ENCODE measurements around the gene AGTPBP1. TPM values are rescaled to one million over a fixed set of nuclear protein-coding genes. Genes with fewer than 3 reads are reported as not detected.

AGTPBP1 gene
- total and polyA plus RNA-seq, 3 donors from 2014 or later: 26.3 to 45.7 (median 26.6) TPM

GRCh38 chr9:85703398-85703797, 38.4 kb downstream of the AGTPBP1 start:
- WGBS, 2 donors: 78 to 89% methylated on average over 1 of the region's 1 CpG
- no peaks in the 10 kb centered on the region for H3K9me3 ChIP-seq
- H3K27me3 ChIP-seq: no peaks in the 10 kb centered on the region
- intact Hi-C loops (cut with DNase I; ENCODE audit: low total_unique reads): no loop called here
- no peak overlapping the region for H3K27ac ChIP-seq
- no peaks in the 10 kb centered on the region for H3K4me1 ChIP-seq
- H3K4me3 ChIP-seq: no peak overlapping the region
- DNase-seq: no peak
- TF ChIP-seq CTCF (IDR thresholded peaks at IDR 0.05) (no peak), POLR2A (IDR thresholded peaks at IDR 0.05) (no peak)
- no peaks in the 10 kb centered on the region for H3K36me3 ChIP-seq (ENCODE audit: low read depth, missing control alignments)

GRCh38 chr9:85702726-85703289, 38.9 kb downstream of the AGTPBP1 start:
- no peak overlapping the region for H3K27ac ChIP-seq
- no peak for DNase-seq
- intact Hi-C loops (cut with DNase I; ENCODE audit: low total_unique reads): no loop called here
- TF ChIP-seq POLR2A (IDR thresholded peaks at IDR 0.05) (no peak), CTCF (IDR thresholded peaks at IDR 0.05) (no peak)
- no peaks in the 10 kb centered on the region for H3K4me1 ChIP-seq
- H3K9me3 ChIP-seq: no peaks in the 10 kb centered on the region
- H3K36me3 ChIP-seq (ENCODE audit: low read depth, missing control alignments): no peaks in the 10 kb centered on the region
- no peak overlapping the region for H3K4me3 ChIP-seq
- H3K27me3 ChIP-seq: no peaks in the 10 kb centered on the region

GRCh38 chr9:85702191-85702590, 39.6 kb downstream of the AGTPBP1 start:
- intact Hi-C loops (cut with DNase I; ENCODE audit: low total_unique reads): no loop called here
- TF ChIP-seq CTCF (IDR thresholded peaks at IDR 0.05) (no peak), POLR2A (IDR thresholded peaks at IDR 0.05) (no peak)
- no peaks in the 10 kb centered on the region for H3K9me3 ChIP-seq
- H3K27ac ChIP-seq: no peak overlapping the region
- H3K4me3 ChIP-seq: no peak overlapping the region
- H3K36me3 ChIP-seq (ENCODE audit: low read depth, missing control alignments): no peaks in the 10 kb centered on the region
- no peaks in the 10 kb centered on the region for H3K27me3 ChIP-seq
- no peaks in the 10 kb centered on the region for H3K4me1 ChIP-seq
- no peak for DNase-seq

- WGBS, 2 donors: 94% methylated on average over 2 of the region's 2 CpGs
- Histone ChIP-seq H3K27me3 (no peaks in the 10 kb centered on the region), H3K4me1 (no peaks in the 10 kb centered on the region), H3K4me3 (no peak overlapping the region), H3K9me3 (no peaks in the 10 kb centered on the region), H3K36me3 (ENCODE audit: low read depth, missing control alignments) (no peaks in the 10 kb centered on the region), H3K27ac (no peak overlapping the region)
- intact Hi-C loops (cut with DNase I; ENCODE audit: low total_unique reads): no loop called here
- DNase-seq: no peak
- TF ChIP-seq POLR2A (IDR thresholded peaks at IDR 0.05) (no peak), CTCF (IDR thresholded peaks at IDR 0.05) (no peak)
Measured at GRCh38 chr9:85700330-85700729, 41.4 kb downstream of the AGTPBP1 start.

- intact Hi-C loops (cut with DNase I; ENCODE audit: low total_unique reads): no loop called here
- Histone ChIP-seq H3K9me3 (no peaks in the 10 kb centered on the region), H3K27me3 (no peaks in the 10 kb centered on the region), H3K4me1 (no peaks in the 10 kb centered on the region), H3K4me3 (no peak overlapping the region), H3K36me3 (ENCODE audit: low read depth, missing control alignments) (no peaks in the 10 kb centered on the region), H3K27ac (no peak overlapping the region)
- TF ChIP-seq CTCF (IDR thresholded peaks at IDR 0.05): no peak
- no peak for TF ChIP-seq POLR2A (IDR thresholded peaks at IDR 0.05)
- 81 to 90% methylated on average over 2 of the region's 2 CpGs for WGBS, 2 donors
- no peak for DNase-seq
Measured at GRCh38 chr9:85688361-85688760, 53.4 kb downstream of the AGTPBP1 start.
